Nephron progenitor cell (in vitro differentiated cells): ENCODE results near the gene CBX8.

Experiments
- DNase-seq: peaks from one replicate; pipeline ENCODE4 v3.0.0; 2021
- H3K27ac Mint-ChIP-seq: 2 replicates; pipeline ENCODE4 v1.8.0; 2021; ENCODE audit warnings: mild to moderate bottlenecking, moderate library complexity, mixed read lengths
- H3K27me3 Mint-ChIP-seq: 2 replicates; pipeline ENCODE4 v1.8.0; 2021; ENCODE audit warnings: mild to moderate bottlenecking, low read depth, mixed read lengths; ENCODE audit not compliant: poor library complexity
- H3K36me3 Mint-ChIP-seq: 2 replicates; pipeline ENCODE4 v1.8.0; 2021; ENCODE audit warnings: low read depth, mixed read lengths
- H3K4me1 Mint-ChIP-seq: 2 replicates; pipeline ENCODE4 v1.8.0; 2021; ENCODE audit warnings: mixed read lengths
- H3K4me3 Mint-ChIP-seq: 2 replicates; pipeline ENCODE4 v1.8.0; 2021; ENCODE audit warnings: mild to moderate bottlenecking, moderate library complexity, mixed read lengths
- H3K9me3 Mint-ChIP-seq: 2 replicates; pipeline ENCODE4 v1.8.0; 2021; ENCODE audit warnings: mild to moderate bottlenecking, moderate library complexity, mixed read lengths
- TF ChIP-seq, protein P1 (sequence below): fragments of 200-600 bp; sonication (generic); IDR thresholded peaks from 2 replicates; pipeline ENCODE4 v1.5.0; 2021; ENCODE audit warnings: antibody characterized with exemption

CBX8 gene

DNA sequence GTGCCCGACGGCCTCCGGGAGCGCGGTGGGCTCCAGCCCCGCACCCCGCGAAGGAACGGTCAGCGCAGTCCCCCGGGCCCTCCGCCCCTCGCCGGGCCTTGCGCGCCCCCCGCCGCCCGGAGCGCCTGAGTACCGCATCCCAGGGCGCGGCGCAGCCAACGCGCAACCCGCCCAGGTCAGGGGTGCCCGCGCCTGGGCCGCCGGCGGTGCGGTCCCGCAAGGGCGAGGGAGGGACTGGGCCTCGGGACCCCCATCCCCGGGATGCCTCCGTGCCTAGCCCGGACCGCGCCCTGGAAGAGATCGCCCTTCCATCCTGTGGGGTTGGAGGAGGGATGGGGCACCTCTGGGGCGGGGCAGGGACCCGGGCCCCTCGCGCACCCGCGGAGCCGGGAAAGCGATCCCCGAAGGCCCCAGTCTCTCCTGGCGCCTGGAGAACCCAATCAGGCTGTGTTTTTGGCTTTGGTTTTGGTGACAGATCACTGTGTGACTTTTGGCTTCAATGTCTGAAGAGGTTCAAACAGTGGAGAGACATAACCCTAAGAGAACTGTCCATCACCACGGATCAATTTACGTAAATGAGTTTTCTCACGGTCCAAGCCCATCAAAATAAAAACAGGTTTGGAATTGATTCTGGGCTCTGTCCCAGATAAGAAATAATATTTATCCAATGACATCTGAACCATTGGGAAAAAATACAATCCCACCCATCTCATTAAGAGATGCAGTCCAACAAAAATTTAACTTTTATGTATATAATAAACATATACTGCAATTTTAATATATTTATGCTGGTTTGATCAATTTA lies 48.4 kb downstream of the CBX8 start:
- peaks cover 78% of the 10 kb centered on the region for H3K27me3 Mint-ChIP-seq
- TF ChIP-seq, protein P1, sequence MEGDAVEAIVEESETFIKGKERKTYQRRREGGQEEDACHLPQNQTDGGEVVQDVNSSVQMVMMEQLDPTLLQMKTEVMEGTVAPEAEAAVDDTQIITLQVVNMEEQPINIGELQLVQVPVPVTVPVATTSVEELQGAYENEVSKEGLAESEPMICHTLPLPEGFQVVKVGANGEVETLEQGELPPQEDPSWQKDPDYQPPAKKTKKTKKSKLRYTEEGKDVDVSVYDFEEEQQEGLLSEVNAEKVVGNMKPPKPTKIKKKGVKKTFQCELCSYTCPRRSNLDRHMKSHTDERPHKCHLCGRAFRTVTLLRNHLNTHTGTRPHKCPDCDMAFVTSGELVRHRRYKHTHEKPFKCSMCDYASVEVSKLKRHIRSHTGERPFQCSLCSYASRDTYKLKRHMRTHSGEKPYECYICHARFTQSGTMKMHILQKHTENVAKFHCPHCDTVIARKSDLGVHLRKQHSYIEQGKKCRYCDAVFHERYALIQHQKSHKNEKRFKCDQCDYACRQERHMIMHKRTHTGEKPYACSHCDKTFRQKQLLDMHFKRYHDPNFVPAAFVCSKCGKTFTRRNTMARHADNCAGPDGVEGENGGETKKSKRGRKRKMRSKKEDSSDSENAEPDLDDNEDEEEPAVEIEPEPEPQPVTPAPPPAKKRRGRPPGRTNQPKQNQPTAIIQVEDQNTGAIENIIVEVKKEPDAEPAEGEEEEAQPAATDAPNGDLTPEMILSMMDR, result no peak
- no peaks in the 10 kb centered on the region for H3K9me3 Mint-ChIP-seq
- H3K36me3 Mint-ChIP-seq, result no peaks in the 10 kb centered on the region
- H3K4me1 Mint-ChIP-seq, result peaks cover 32% of the 10 kb centered on the region
- no peak overlapping the region for H3K27ac Mint-ChIP-seq
- peak overlapping the region; percentile 67 for H3K4me3 Mint-ChIP-seq
- DNase-seq, result peak; percentile 37

DNA sequence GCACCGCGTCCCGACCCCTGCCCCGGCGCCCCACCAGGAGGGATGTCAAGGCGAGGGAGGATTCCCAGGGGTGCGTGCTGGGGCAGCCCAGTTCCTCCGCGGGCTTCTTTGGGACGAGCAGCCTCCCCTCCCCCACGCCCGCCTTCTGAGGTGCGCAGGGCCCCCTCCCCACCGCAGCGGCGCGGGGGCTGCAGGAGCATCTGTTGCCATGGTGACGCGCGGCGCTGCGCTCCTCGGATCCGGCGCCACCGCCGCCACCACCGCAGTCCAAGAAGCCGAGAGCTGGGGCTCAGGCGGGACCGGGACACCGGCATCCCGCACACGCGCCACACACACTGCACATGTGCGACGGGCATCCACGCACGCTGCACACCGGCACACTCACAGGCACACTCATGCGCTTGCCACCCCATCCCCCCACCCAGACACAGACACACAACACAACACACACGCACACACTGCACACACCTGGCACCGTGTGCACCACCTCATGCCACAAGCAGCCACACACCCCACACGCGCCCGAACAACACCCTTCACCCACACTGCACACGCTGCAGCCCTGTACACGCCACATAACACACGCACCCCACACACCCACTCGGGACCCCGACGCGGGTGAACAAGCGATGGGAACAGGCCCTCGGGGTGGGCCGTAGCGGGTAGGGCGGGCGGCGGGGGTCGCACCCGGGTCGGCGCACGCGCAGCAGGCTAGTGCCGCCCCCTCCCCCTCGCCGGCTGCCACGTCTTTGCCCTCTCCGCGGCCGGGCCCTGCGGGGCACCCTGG lies 49.2 kb downstream of the CBX8 start:
- Mint-ChIP-seq H3K36me3 (no peaks in the 10 kb centered on the region), H3K27ac (no peak overlapping the region), H3K27me3 (peaks cover 74% of the 10 kb centered on the region), H3K4me1 (peaks cover 39% of the 10 kb centered on the region), H3K9me3 (no peaks in the 10 kb centered on the region), H3K4me3 (peak overlapping the region; percentile 80)
- peak; percentile 77 for DNase-seq
- TF ChIP-seq, protein P1, result no peak

DNA sequence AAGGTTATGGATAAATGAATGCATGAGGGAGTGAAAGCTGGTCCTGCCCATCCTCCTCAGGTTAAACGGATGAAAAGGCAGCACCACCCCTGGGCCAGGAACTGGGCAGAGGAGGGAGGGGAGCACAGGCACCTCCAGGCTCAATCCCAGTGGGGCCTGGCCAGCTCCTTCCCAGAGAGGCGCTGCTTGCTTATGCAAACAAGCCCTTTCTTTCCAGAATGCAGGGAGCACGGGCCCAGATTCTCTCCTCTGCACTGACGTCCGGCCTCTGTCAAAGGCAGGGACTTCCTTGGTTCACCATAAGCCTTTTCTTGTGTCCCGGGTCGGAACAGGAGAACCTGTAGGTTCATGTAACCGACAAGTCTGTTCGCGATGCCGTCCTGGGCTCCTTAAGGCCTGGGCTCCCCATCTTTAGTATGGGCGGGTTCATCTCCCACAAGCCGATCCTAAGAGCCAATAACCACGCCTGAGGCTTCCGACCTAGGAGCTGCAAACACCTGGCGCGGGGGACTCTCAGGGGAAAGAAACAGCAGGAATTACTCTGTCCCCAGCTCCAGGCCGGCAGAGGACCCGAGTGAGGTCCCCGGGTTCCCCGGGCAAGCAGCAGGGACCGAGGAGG lies 49.9 kb downstream of the CBX8 start:
- Mint-ChIP-seq H3K27me3 (peaks cover 71% of the 10 kb centered on the region), H3K4me1 (peaks cover 42% of the 10 kb centered on the region), H3K4me3 (peak overlapping the region; percentile 72), H3K36me3 (no peaks in the 10 kb centered on the region), H3K27ac (no peak overlapping the region), H3K9me3 (no peaks in the 10 kb centered on the region)
- DNase-seq, result no peak
- TF ChIP-seq, protein P1, result no peak

DNA sequence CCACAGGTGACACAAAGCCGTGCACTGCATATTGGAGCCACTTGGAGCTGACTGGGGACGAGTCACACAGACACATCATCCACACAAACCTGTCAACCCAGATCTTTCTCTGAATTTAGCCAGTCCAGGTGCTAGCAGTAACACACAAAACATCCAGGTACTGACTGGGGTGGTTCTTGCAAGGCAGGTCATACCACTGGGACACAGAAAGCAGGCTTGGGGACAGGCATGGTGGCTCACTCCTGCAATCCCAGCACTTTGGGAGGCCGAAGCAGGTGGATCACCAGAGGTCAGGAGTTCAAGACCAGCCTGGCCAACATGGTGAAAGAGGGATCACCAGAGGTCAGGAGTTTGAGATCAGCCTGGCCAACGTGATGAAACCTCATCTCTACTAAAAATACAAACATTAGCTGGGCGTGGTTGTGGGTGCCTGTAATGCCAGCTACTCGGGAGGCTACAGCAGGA lies 51.2 kb downstream of the CBX8 start:
- H3K9me3 Mint-ChIP-seq, result no peaks in the 10 kb centered on the region
- TF ChIP-seq, protein P1, result no peak
- no peaks in the 10 kb centered on the region for H3K36me3 Mint-ChIP-seq
- H3K27ac Mint-ChIP-seq, result no peak overlapping the region
- peaks cover 41% of the 10 kb centered on the region for H3K4me1 Mint-ChIP-seq
- H3K4me3 Mint-ChIP-seq, result no peak overlapping the region
- no peak for DNase-seq
- peaks cover 60% of the 10 kb centered on the region for H3K27me3 Mint-ChIP-seq

DNA sequence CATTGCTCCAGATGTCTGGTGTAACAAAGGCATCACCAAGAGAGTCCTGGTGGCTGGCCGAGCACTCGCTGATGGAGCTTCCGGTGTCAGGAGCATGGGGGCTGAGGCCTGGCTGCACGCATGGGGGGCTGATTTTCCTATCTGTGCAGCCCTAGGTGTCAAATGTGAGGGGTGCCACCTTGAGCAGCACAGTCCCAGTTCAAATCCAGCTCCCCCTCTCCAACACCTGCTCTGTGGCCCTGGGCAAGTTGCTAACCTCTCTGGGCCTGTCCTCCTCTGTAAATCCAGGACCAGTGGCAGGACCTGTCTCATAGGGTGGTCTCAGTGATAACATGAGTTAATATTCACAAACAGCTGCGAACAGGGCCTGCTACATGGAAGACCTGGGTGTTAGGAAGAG lies 53.3 kb downstream of the CBX8 start:
- H3K9me3 Mint-ChIP-seq, result no peaks in the 10 kb centered on the region
- no peak overlapping the region for H3K27ac Mint-ChIP-seq
- peaks cover 53% of the 10 kb centered on the region for H3K4me1 Mint-ChIP-seq
- no peaks in the 10 kb centered on the region for H3K36me3 Mint-ChIP-seq
- H3K4me3 Mint-ChIP-seq, result no peak overlapping the region
- peaks cover 52% of the 10 kb centered on the region for H3K27me3 Mint-ChIP-seq
- TF ChIP-seq, protein P1, result no peak
- no peak for DNase-seq
